Trophoblast cell (in vitro differentiated cells and primary cell): ENCODE measurements around the gene EHD4.

ENCODE experiments used
- DNase-seq, 2 donors: peaks; one replicate each; pipeline ENCODE4 v3.0.0-alpha.2; 2016
- H2AFZ ChIP-seq: 2 replicates; pipeline ENCODE4 v1.6.1; 2013; ENCODE audit warnings: low read length, moderate library complexity, mild to moderate bottlenecking; ENCODE audit not compliant: insufficient read depth, poor library complexity
- H2AK5ac ChIP-seq: 2 replicates; pipeline ENCODE4 v1.6.1; 2013; ENCODE audit warnings: mild to moderate bottlenecking, low read length
- H2BK120ac ChIP-seq: 2 replicates; pipeline ENCODE4 v1.6.1; 2013; ENCODE audit warnings: low read length, mild to moderate bottlenecking, moderate library complexity; ENCODE audit not compliant: insufficient read depth, poor library complexity
- H2BK12ac ChIP-seq: 2 replicates; pipeline ENCODE4 v1.6.1; 2013; ENCODE audit warnings: mild to moderate bottlenecking, low read length, moderate library complexity
- H2BK5ac ChIP-seq: 2 replicates; pipeline ENCODE4 v1.6.1; 2013; ENCODE audit warnings: low read length, low read depth, moderate library complexity, mild to moderate bottlenecking; ENCODE audit not compliant: poor library complexity
- H3K14ac ChIP-seq: 2 replicates; pipeline ENCODE4 v1.6.1; 2013; ENCODE audit warnings: mild to moderate bottlenecking, low read length
- H3K18ac ChIP-seq: 2 replicates; pipeline ENCODE4 v1.6.1; 2013; ENCODE audit warnings: mild to moderate bottlenecking, low read length
- H3K23ac ChIP-seq: 2 replicates; pipeline ENCODE4 v1.6.1; 2013; ENCODE audit warnings: low read length
- H3K27ac ChIP-seq: 2 replicates; pipeline ENCODE4 v1.5.1; 2013; ENCODE audit warnings: low read depth, mild to moderate bottlenecking, inconsistent platforms, low read length, moderate library complexity
- H3K27me3 ChIP-seq: 2 replicates; pipeline ENCODE4 v1.6.1; 2013; ENCODE audit warnings: inconsistent platforms, mild to moderate bottlenecking, low read length, moderate library complexity; ENCODE audit not compliant: insufficient read depth
- H3K36me3 ChIP-seq, 2 experiments: 1 replicate in 1 of 2; 2 replicates in 1 of 2; pipeline ENCODE4 v1.6.1; 2013; ENCODE audit warnings: low read length in 2 of 2, mild to moderate bottlenecking in 2 of 2, moderate library complexity in 1 of 2; ENCODE audit not compliant: insufficient read depth in 2 of 2, control insufficient read depth in 1 of 2
- H3K4ac ChIP-seq: 2 replicates; pipeline ENCODE4 v1.6.1; 2013; ENCODE audit warnings: low read depth, mild to moderate bottlenecking, low read length, moderate library complexity
- H3K4me1 ChIP-seq, 2 experiments: 1 replicate in 1 of 2; 2 replicates in 1 of 2; pipeline ENCODE4 v1.6.1; 2013; ENCODE audit warnings: low read length in 2 of 2, mild to moderate bottlenecking in 2 of 2, moderate library complexity in 1 of 2; ENCODE audit not compliant: insufficient read depth in 2 of 2, control insufficient read depth in 1 of 2
- H3K4me2 ChIP-seq: 2 replicates; pipeline ENCODE4 v1.6.1; 2013; ENCODE audit warnings: inconsistent platforms, mild to moderate bottlenecking, low read length, moderate library complexity
- H3K4me3 ChIP-seq: 2 replicates; pipeline ENCODE4 v1.5.1; 2013; ENCODE audit warnings: mild to moderate bottlenecking, low read depth, low read length, inconsistent platforms
- H3K79me1 ChIP-seq: one replicate; pipeline ENCODE4 v1.6.1; 2013; ENCODE audit warnings: low read length
- H3K79me2 ChIP-seq: 2 replicates; pipeline ENCODE4 v1.6.1; 2013; ENCODE audit warnings: low read length, mild to moderate bottlenecking; ENCODE audit not compliant: control insufficient read depth, insufficient read depth, poor library complexity
- H3K9ac ChIP-seq: 2 replicates; pipeline ENCODE4 v1.6.1; 2013; ENCODE audit warnings: mild to moderate bottlenecking, low read length
- H3K9me3 ChIP-seq: 2 replicates; pipeline ENCODE4 v1.6.1; 2013; ENCODE audit warnings: low read depth, mild to moderate bottlenecking, control low read depth, inconsistent platforms, low read length; ENCODE audit not compliant: insufficient read depth
- H4K12ac ChIP-seq: 2 replicates; pipeline ENCODE4 v1.6.1; 2013; ENCODE audit warnings: low read depth, mild to moderate bottlenecking, low read length, moderate library complexity
- H4K8ac ChIP-seq: 2 replicates; pipeline ENCODE4 v1.6.1; 2013; ENCODE audit warnings: low read depth, mild to moderate bottlenecking, low read length, moderate library complexity
- H4K91ac ChIP-seq: one replicate; pipeline ENCODE4 v1.6.1; 2013; ENCODE audit warnings: low read depth, mild to moderate bottlenecking, low read length, moderate library complexity
- WGBS: extraction: QIAGEN DNeasy Blood & Tissue Kit; methylation state at CpG from one replicate; pipeline ENCODE4 v1.1.7; 2013; ENCODE audit warnings: missing lambda C conversion rate; ENCODE audit not compliant: insufficient read length, insufficient coverage; ENCODE audit errors: extremely low coverage; 5-methylcytosine and 5-hydroxymethylcytosine counted together

EHD4 gene

DNA sequence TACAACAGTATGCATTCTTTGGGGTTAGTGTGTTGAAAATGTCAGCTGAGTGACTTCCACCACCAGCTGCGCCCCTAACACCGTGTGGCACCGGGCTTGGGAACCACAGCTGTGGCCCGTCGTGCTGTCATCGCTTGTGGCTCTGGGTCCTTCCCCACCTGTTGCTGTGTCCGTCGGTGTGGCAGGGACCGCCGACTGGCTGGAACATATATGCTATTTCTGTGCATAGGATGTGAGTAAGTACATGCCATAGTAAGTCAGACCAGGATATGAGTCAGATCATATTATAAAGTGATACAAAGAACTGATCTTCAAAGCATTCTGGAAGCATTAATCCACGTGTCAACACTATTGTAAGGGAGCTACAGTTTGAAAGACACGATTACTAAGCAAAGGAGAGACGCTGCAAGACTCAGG, 31.9 kb downstream of the EHD4 start:
- peaks cover 22 to 27% of the 10 kb centered on the region in 2 experiments for H3K4me1 ChIP-seq
- H3K79me2 ChIP-seq = peaks cover 5% of the 10 kb centered on the region
- H2BK120ac ChIP-seq = no peak overlapping the region
- no peak overlapping the region for H2BK12ac ChIP-seq
- no peak overlapping the region for H2AFZ ChIP-seq
- H3K4ac ChIP-seq = no peak overlapping the region
- H3K27ac ChIP-seq = no peak overlapping the region
- H3K9me3 ChIP-seq = peaks cover 2% of the 10 kb centered on the region
- no peak overlapping the region for H3K9ac ChIP-seq
- DNase-seq = no peak
- H3K27me3 ChIP-seq = no peaks in the 10 kb centered on the region
- H3K4me3 ChIP-seq = no peak overlapping the region
- no peak overlapping the region for H4K91ac ChIP-seq
- H3K4me2 ChIP-seq = no peak overlapping the region
- no peak overlapping the region for H4K8ac ChIP-seq
- no peak overlapping the region for H3K23ac ChIP-seq
- no CpG with 5 or more reads among the region's 13 CpGs for WGBS
- H3K79me1 ChIP-seq = peaks cover 19% of the 10 kb centered on the region
- H3K14ac ChIP-seq = no peak overlapping the region
- H2AK5ac ChIP-seq = no peak overlapping the region
- H3K36me3 ChIP-seq = peaks cover 9 to 10% of the 10 kb centered on the region in 2 experiments
- no peak overlapping the region for H4K12ac ChIP-seq
- H3K18ac ChIP-seq = no peak overlapping the region
- no peak overlapping the region for H2BK5ac ChIP-seq

DNA sequence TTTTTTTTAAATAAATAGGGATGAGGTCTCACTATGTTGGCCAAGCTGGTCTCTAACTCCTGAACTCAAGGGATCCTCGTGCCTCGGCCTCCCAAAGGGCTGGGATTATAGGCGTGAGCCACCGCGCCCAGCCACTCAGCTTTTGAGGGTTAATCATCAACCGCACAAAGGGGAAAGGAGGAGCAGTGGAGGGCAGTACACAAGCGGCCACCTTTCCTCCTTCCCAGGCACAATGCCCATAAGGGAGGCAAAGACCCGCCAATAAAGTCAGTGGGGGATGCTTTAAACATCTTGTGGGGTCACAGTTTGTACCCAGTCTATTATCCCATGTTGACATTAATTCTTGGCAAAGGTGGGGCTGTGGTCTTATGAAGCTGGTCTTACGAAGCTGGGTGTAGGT, 32.4 kb downstream of the EHD4 start:
- H3K79me2 ChIP-seq = peaks cover 5% of the 10 kb centered on the region
- no peak overlapping the region for H3K23ac ChIP-seq
- H4K91ac ChIP-seq = no peak overlapping the region
- no peak overlapping the region for H3K4me2 ChIP-seq
- peaks cover 9 to 10% of the 10 kb centered on the region in 2 experiments for H3K36me3 ChIP-seq
- H3K4ac ChIP-seq = no peak overlapping the region
- H2AK5ac ChIP-seq = no peak overlapping the region
- no CpG with 5 or more reads among the region's 9 CpGs for WGBS
- no peak overlapping the region for H3K4me3 ChIP-seq
- H4K12ac ChIP-seq = no peak overlapping the region
- no peak for DNase-seq
- no peaks in the 10 kb centered on the region for H3K27me3 ChIP-seq
- H2BK120ac ChIP-seq = no peak overlapping the region
- H2BK5ac ChIP-seq = no peak overlapping the region
- H3K14ac ChIP-seq = no peak overlapping the region
- H4K8ac ChIP-seq = no peak overlapping the region
- no peak overlapping the region for H2BK12ac ChIP-seq
- peaks cover 19 to 24% of the 10 kb centered on the region in 2 experiments for H3K4me1 ChIP-seq
- H2AFZ ChIP-seq = no peak overlapping the region
- no peak overlapping the region for H3K9ac ChIP-seq
- H3K18ac ChIP-seq = no peak overlapping the region
- H3K79me1 ChIP-seq = peaks cover 15% of the 10 kb centered on the region
- H3K9me3 ChIP-seq = peaks cover 2% of the 10 kb centered on the region
- H3K27ac ChIP-seq = no peak overlapping the region

DNA sequence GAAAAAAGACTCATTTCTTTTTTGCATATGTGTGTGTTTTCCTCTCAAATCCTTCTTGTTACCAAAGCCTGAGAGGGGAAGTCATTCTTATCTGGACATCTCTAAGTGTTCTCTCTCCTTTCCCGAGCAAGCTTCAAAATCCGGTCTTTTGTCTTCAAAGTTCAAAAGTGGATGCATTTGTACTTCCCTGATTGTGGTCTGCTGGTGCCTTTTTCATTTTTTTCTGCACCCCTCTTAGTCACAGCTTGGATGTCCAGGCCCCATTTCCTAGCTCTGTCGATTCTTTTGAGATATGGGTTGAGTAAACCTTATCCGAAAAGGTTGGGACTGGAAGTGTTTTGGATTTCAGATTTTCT, 34.8 kb downstream of the EHD4 start:
- no peak overlapping the region for H3K18ac ChIP-seq
- no peak overlapping the region for H4K8ac ChIP-seq
- no peak overlapping the region for H4K91ac ChIP-seq
- no peak overlapping the region for H3K23ac ChIP-seq
- peaks cover 8 to 12% of the 10 kb centered on the region in 2 experiments for H3K4me1 ChIP-seq
- H3K9me3 ChIP-seq = peaks cover 2% of the 10 kb centered on the region
- H3K14ac ChIP-seq = no peak overlapping the region
- no peaks in the 10 kb centered on the region for H3K27me3 ChIP-seq
- H3K4me2 ChIP-seq = no peak overlapping the region
- no CpG with 5 or more reads among the region's 4 CpGs for whole genome bisulfite sequencing
- no peak overlapping the region for H2BK12ac ChIP-seq
- no peak overlapping the region for H3K4me3 ChIP-seq
- H3K79me1 ChIP-seq = peaks cover 3% of the 10 kb centered on the region
- H2AFZ ChIP-seq = no peak overlapping the region
- no peak overlapping the region for H3K27ac ChIP-seq
- no peak overlapping the region for H4K12ac ChIP-seq
- no peak overlapping the region for H2AK5ac ChIP-seq
- DNase-seq = no peak
- no peak overlapping the region for H2BK5ac ChIP-seq
- no peak overlapping the region for H3K4ac ChIP-seq
- peaks cover 9 to 10% of the 10 kb centered on the region in 2 experiments for H3K36me3 ChIP-seq
- no peak overlapping the region for H2BK120ac ChIP-seq
- peaks cover 2% of the 10 kb centered on the region for H3K79me2 ChIP-seq
- no peak overlapping the region for H3K9ac ChIP-seq

- no peak overlapping the region for H4K91ac ChIP-seq
- WGBS = no CpG with 5 or more reads among the region's 19 CpGs
- H2AFZ ChIP-seq = no peak overlapping the region
- no peak overlapping the region for H3K9ac ChIP-seq
- H3K27me3 ChIP-seq = no peaks in the 10 kb centered on the region
- H3K36me3 ChIP-seq = peaks cover 10 to 14% of the 10 kb centered on the region in 2 experiments
- H3K79me2 ChIP-seq = peaks cover 2% of the 10 kb centered on the region
- H3K27ac ChIP-seq = no peak overlapping the region
- no peak overlapping the region for H4K12ac ChIP-seq
- no peak overlapping the region for H2BK120ac ChIP-seq
- no peak overlapping the region for H3K4me2 ChIP-seq
- peaks cover 3% of the 10 kb centered on the region for H3K79me1 ChIP-seq
- H3K4me3 ChIP-seq = no peak overlapping the region
- DNase-seq = peak; percentile 12 to 38
- H3K18ac ChIP-seq = no peak overlapping the region
- H3K4me1 ChIP-seq = peaks cover 8 to 10% of the 10 kb centered on the region in 2 experiments
- H3K14ac ChIP-seq = no peak overlapping the region
- no peak overlapping the region for H4K8ac ChIP-seq
- H2AK5ac ChIP-seq = no peak overlapping the region
- H2BK5ac ChIP-seq = no peak overlapping the region
- peaks cover 2% of the 10 kb centered on the region for H3K9me3 ChIP-seq
- no peak overlapping the region for H3K23ac ChIP-seq
- H2BK12ac ChIP-seq = no peak overlapping the region
- H3K4ac ChIP-seq = no peak overlapping the region
These were observed 35.4 kb downstream of the EHD4 start for GRCh38 chr15:41936649-41937567.
